Stimulated activated CD4-positive, alpha-beta T cell treated with anti-CD3 and anti-CD28 coated beads, Interleukin-2, amount 100 ng/mL, for 24 hours (primary cell): ENCODE data around the gene SPATA31A6.
"Not testable (repeated sequence)": the region's sequence is repeated elsewhere in the genome, so short reads cannot be mapped to it uniquely, and the experiment has no call there.

Source experiments
- DNase-seq, 2 donors: peaks; one replicate each; pipeline ENCODE4 v3.0.0-alpha.2; 2020

Gene SPATA31A6

GRCh38 chr9:42183359-42183758 lies at the start of gene SPATA31A6:
SPATA31A6 (plus strand) TSS chr9:42183659; CDS start chr9:42183688, 29 bp downstream.
- not testable (repeated sequence) for DNase-seq

- not testable (repeated sequence) for DNase-seq
These were observed 23.2 kb upstream of the SPATA31A6 start for GRCh38 chr9:42160299-42160698.

GRCh38 chr9:42219861-42220260 lies 36.4 kb downstream of the SPATA31A6 start:
- DNase-seq, result not testable (repeated sequence)

GRCh38 chr9:42223230-42223629 lies 39.8 kb downstream of the SPATA31A6 start:
- not testable (repeated sequence) for DNase-seq

- not testable (repeated sequence) for DNase-seq
These were observed 49.6 kb downstream of the SPATA31A6 start for GRCh38 chr9:42233031-42233430.

GRCh38 chr9:42234610-42235009 lies 51.2 kb downstream of the SPATA31A6 start:
- DNase-seq, result not testable (repeated sequence)

GRCh38 chr9:42235352-42235991 lies 52.0 kb downstream of the SPATA31A6 start:
- DNase-seq, result not testable (repeated sequence)

GRCh38 chr9:42236097-42236496 lies 52.6 kb downstream of the SPATA31A6 start:
- DNase-seq, result not testable (repeated sequence)

GRCh38 chr9:42237381-42237780 lies 53.9 kb downstream of the SPATA31A6 start:
- not testable (repeated sequence) for DNase-seq

GRCh38 chr9:42238862-42239261 lies 55.4 kb downstream of the SPATA31A6 start:
- DNase-seq, result not testable (repeated sequence)
